Activated CD8-positive, alpha-beta memory T cell treated with anti-CD3 and anti-CD28 coated beads for 24 hours (primary cell): ENCODE measurements around the gene WARS2.

Source experiments
- DNase-seq: peaks from one replicate; pipeline ENCODE4 v3.0.0-alpha.2; 2020

WARS2 gene

DNA sequence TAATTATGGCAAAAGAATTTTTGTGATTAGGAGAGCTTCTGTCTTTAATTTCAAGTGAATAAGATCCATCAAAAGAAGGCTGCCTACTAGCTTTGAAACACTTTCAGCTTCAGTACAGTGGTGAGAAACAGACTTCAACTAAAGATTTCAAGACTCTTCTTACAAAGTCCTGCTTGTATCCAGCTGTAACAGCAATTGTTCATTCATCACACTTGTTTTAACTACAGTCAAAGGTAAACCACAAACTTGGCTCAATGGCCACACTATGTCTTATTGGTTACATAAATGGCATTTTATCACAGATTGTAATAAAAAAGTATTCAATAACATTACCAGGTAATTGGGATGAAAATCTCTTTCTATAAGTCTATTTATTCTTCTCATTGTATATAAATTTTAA lies 59.2 kb downstream of the WARS2 start:
- DNase-seq: no peak

GRCh38 chr1:119080586-119080985 lies 59.9 kb downstream of the WARS2 start:
- no peak for DNase-seq

DNA sequence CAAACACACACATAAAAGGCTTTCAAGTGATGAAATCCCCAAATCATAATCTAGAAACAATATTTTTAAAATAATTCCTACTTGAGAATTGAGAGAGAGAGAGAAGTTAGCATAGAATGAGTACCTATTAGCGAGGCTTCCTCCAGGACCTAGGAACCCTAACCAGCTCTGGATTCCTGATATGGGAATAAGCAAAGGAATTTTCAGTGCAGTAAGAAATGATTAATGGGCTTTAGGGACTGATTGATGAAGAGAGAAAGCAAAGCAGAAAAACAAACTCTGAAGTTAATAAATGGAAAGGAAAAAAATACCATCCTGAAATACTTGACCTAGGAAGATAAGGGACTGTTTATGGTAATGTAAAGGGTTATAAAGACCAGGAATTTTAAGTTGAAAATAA lies 60.6 kb downstream of the WARS2 start:
- no peak for DNase-seq

DNA sequence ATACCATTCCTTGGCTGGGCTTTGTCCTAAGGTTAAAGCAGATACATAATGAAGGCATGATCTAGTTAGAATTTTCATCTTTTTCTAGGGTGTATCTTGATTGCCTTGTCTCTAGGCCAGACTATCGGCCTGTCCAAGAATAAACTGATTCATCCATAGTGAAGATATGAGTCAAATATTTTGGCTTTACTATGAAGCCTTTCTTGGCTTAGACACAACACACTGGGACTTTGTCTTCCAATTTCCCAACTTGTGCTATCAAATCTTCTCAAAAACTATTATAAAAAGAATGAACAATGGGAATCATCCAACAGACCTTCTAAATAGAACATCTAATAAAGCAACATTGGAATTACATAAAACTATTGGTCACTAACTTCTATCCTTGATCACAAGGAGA lies 64.8 kb downstream of the WARS2 start:
- no peak for DNase-seq

GRCh38 chr1:119071321-119071720 lies 69.1 kb downstream of the WARS2 start:
- DNase-seq: no peak

GRCh38 chr1:119069682-119070081 lies 70.8 kb downstream of the WARS2 start:
- DNase-seq: no peak

GRCh38 chr1:119068427-119068826 lies 72.0 kb downstream of the WARS2 start:
- DNase-seq: no peak

- no peak for DNase-seq
Observed at GRCh38 chr1:119061700-119062099, 78.8 kb downstream of the WARS2 start.

DNA sequence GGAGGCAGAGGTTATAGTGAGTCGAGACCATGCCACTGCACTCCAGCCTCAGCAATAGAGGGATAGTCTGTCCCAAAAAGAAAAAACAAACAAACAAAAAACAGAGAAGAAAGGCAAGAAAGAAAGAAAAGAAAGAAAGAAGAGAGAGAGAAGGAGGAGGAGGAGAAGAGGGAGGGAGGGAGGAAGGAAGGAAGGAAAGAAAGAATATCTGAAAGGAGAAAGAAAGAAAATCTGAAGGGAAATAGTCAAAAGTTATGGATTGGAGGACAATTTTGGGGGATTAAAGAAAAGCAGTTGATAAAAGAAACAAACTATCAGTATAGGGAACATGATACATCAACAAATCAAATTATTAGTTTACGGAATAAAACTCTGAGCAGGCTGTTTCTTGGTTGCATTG lies 84.9 kb downstream of the WARS2 start:
- DNase-seq: no peak

GRCh38 chr1:119053917-119054316 lies 86.5 kb downstream of the WARS2 start:
- no peak for DNase-seq

- DNase-seq: no peak
Observed at GRCh38 chr1:119052267-119052666, 88.2 kb downstream of the WARS2 start.

DNA sequence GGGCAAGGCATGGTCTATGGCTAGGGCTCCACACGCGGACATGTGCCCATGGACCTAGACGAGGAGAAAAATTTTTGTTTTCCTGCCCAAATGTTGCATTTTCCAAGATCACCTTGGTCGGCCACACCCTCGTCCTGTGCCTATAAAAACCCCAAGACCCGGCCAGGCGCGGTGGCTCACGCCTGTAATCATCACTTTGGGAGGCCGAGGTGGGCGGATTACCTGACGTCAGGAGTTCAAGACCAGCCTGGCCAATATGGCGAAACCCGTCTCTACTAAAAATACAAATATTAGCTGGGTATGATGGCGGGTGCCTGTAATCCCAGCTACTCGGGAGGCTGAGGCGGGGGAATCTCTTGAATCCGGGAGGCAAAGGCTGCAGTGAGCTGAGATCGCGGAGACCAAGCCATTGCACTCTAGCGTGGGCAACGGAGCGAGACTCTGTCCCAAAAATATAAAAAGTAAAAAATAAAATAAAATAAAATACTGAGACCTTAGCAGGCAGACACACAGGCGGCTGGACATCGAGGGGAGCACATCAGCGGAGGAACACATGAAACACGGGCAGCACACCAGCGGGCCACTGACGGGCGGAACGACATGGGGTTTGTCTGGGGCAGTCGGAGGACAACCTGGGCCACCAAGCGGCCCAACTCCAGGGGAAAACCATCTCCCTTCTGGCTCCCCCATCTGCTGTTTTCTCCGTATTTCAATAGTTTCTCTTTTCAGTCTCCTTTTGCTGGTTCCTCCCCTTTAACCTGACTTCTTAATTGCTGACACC lies 91.6 kb downstream of the WARS2 start:
- DNase-seq: no peak

GRCh38 chr1:119046785-119047438 lies 93.5 kb downstream of the WARS2 start:
- no peak for DNase-seq

GRCh38 chr1:119046429-119046784 lies 94.0 kb downstream of the WARS2 start:
- no peak for DNase-seq

DNA sequence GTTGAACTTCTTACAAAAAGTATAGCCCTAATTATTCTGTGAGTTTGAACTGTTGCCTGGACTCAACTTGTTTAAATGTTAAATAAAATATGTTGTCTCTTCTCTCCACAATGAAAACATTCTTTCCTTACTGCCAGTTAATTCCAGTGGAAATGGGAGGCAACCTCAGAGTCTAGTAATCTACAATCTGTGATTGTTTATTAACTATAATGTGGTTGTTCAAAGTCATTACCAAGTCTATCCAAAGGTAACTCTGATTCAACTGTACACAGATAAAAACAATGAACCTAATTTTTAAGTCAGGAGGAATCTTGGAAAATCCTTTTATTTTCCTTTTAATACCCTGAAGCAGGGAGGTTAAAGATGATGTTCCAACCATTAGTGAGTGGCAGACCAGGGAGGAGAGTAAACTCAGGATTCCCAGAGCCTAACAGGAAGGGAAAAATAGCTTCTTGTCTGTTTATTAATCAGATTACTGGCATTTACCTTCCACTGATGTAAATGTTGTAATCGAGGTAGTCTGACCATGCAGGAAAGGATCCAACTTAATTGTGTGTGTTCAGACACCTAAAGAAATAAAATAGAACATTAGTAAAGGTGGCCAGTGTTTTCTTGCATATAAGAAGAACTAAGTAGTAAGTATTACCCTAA lies 95.2 kb downstream of the WARS2 start:
- DNase-seq: no peak

GRCh38 chr1:119040906-119041305 lies 99.5 kb downstream of the WARS2 start:
- no peak for DNase-seq

DNA sequence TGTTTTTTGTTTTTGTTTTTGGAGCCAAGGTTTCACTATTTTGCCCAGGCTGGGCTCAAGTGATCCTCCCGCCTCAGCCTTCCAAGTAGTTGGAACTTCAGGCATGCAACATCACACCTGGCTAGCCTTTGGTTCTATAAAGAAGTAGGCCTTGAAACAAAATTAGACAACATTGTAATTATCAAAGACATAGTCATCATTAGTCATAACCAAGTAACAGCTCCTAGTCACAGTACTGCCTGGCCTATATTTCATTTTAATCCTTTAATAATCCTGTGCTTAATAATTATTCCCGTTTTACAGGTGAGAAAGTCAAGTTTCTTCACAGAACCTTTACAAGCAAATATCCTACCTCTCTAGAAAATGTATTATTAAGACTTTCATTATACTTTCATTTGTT lies 100.0 kb downstream of the WARS2 start:
- DNase-seq: no peak

- no peak for DNase-seq
Observed at GRCh38 chr1:119038363-119038762, 102.1 kb downstream of the WARS2 start.

- no peak for DNase-seq
Observed at GRCh38 chr1:119034359-119034758, 106.1 kb downstream of the WARS2 start.

DNA sequence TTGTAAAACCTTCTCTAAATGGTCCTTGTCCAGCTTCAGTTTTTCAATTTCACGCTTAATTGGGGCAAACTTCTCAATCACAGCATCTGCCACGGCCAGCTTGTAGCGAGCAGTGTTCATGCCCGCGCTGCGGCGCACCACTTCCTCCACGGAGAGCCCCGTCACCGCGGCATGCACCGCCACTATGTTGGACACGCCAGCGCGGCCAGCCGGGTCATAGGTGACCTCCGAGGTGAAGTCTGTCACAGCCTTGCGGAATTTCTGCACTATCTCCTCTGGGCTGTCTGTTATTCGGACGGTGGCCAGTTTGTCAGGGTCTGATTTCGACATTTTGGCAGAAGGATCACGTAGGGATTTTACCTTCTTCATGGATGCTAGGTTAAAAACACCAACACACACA lies 107.5 kb downstream of the WARS2 start:
- no peak for DNase-seq

DNA sequence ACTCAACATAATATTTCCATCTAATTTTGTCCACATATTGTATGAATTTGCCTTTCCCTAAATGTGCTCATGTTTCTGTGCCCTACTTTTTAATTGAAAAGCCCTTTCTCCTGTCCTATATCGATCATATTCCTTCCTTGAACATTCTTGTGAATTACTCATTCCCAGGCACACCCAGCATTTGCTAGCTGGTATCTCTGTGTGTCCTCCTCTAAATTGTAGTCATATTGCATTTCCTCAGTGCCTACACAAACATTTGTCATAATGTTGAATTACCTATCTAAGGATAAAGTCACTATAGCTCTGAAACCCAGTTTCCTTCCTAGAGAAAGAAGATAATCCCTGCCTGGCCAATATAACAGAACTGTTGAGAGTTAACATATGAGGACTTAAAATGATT lies 112.7 kb downstream of the WARS2 start:
- DNase-seq: no peak

DNA sequence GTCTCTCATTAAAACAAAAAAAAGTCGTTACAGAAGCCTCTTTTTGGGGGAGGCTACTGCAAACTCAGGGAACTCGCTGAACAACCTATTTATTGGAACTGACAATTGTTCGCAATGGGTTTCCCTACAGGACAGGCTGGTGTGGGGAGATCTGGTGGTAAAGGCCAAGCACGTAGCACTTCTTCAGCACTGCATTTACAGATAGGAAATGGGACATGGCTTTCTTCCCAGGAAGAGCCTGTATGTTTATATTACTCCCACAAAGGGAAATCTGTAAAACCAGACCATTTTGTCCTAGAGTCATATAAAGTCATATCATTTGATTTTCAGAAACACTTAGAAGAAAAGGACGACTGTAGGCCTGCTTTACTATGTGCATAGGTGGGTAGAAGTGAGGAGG lies 113.5 kb downstream of the WARS2 start:
- DNase-seq: no peak

GRCh38 chr1:119015547-119015946 lies 124.9 kb downstream of the WARS2 start:
- no peak for DNase-seq

- no peak for DNase-seq
Observed at GRCh38 chr1:119012383-119012782, 128.1 kb downstream of the WARS2 start.
